HepG2 (cell line): Measurements from ENCODE around the gene TOM1L2. TPM values are rescaled to one million over a fixed set of nuclear protein-coding genes. Genes with fewer than 3 reads are reported as not detected.

Experiments
- AFF4 ChIP-seq: sonication (generic); formaldehyde crosslinking; IDR thresholded peaks from 2 replicates; pipeline ENCODE4 v1.4.0; 2020; ENCODE audit warnings: missing genetic modification reagents
- CCAR2 ChIP-seq: fragments of 200-400 bp; formaldehyde crosslinking; optimal IDR thresholded peaks from 2 replicates; pipeline ENCODE3; 2018; ENCODE audit warnings: low read depth, mild to moderate bottlenecking, low read length, moderate library complexity
- GMEB2 ChIP-seq: IDR thresholded peaks from 2 replicates; pipeline ENCODE4 v1.6.1; 2016; ENCODE audit warnings: missing biosample characterization, missing genetic modification reagents, low read depth
- HNF1A ChIP-seq, 2 experiments: sonication (generic) in 1 of 2; formaldehyde crosslinking in 1 of 2; IDR thresholded peaks; 2 replicates each; pipeline versions ENCODE4 v1.4.0 to v1.6.1; 2016 to 2020; ENCODE audit warnings: borderline replicate concordance in 1 of 2, low read depth in 1 of 2, mild to moderate bottlenecking in 1 of 2, missing genetic modification reagents in 1 of 2
- MED1 ChIP-seq: sonication (generic); formaldehyde crosslinking; IDR thresholded peaks from 2 replicates; pipeline ENCODE4 v1.4.0; 2020; ENCODE audit warnings: missing genetic modification reagents
- NBN ChIP-seq: fragments of 450-650 bp; conservative IDR thresholded peaks from 2 replicates; pipeline ENCODE4 v1.6.1; 2017
- SNAPC5 ChIP-seq: sonication (generic); formaldehyde crosslinking; IDR thresholded peaks from 2 replicates; pipeline ENCODE4 v1.8.1; 2023; ENCODE audit warnings: mild to moderate bottlenecking, missing genetic modification reagents, borderline replicate concordance
- ZBTB20 ChIP-seq: sonication (generic); formaldehyde crosslinking; IDR thresholded peaks from 2 replicates; pipeline ENCODE4 v1.8.1; 2023; ENCODE audit warnings: missing genetic modification reagents, low read depth, mild to moderate bottlenecking, borderline replicate concordance
- ZBTB39 ChIP-seq: sonication (generic); formaldehyde crosslinking; IDR thresholded peaks from 2 replicates; pipeline ENCODE4 v1.5.0; 2020; ENCODE audit warnings: missing genetic modification reagents
- ZNF136 ChIP-seq: sonication (generic); formaldehyde crosslinking; IDR thresholded peaks from 2 replicates; pipeline ENCODE4 v1.8.1; 2022; ENCODE audit warnings: low read depth, mild to moderate bottlenecking, moderate library complexity, missing genetic modification reagents
- ZNF383 ChIP-seq: sonication (generic); formaldehyde crosslinking; IDR thresholded peaks from 2 replicates; pipeline ENCODE4 v1.4.0; 2020; ENCODE audit warnings: missing genetic modification reagents, mild to moderate bottlenecking, borderline replicate concordance
- polyA plus RNA-seq, 8 experiments: library from polyadenylated mRNA; depleted of rRNA in 3 of 8; stranded (reverse) in 7 of 8; unstranded in 1 of 8; fragments of >200 nt; fragmentation: Illumina TruSeq in 4 of 8; extraction: Trizol in 4 of 8; gene quantifications; 2 replicates each; pipeline versions ENCODE4 v1.2.1 to v1.2.3, GENCODE V29; 2011 to 2016; ENCODE audit warnings: low read depth in 4 of 8, missing spikeins in 1 of 8, mixed read lengths in 1 of 8; ENCODE audit not compliant: insufficient read depth in 1 of 8
- total RNA-seq, 5 experiments: library from RNA; depleted of rRNA; stranded (reverse); fragments of >200 nt; fragmentation: Illumina TruSeq; extraction: Trizol; gene quantifications; 2 replicates each; pipeline ENCODE4 v1.2.3, GENCODE V29; 2016; ENCODE audit warnings: low read depth in 1 of 5
- TF ChIP-seq, protein P1 (sequence below): sonication (generic); formaldehyde crosslinking; IDR thresholded peaks from 2 replicates; pipeline ENCODE4 v1.4.0; 2020; ENCODE audit warnings: missing genetic modification reagents

TOM1L2 gene
- total and polyA plus RNA-seq, 2 of the 13 experiments (the other 11 are each of a cell fraction or from before 2014, with no cell fraction given): 4.7 to 7.4 TPM

GRCh38 chr17:17839791-17840707 is 132.2 kb downstream of the TOM1L2 start (continued):
- TF ChIP-seq ZNF383: 0 out of 2 replicates have a peak, but pooled peaks have one; percentile 49
- TF ChIP-seq ZNF136 (CRISPR knock-in tag): no peak
- no peak for TF ChIP-seq SNAPC5
- TF ChIP-seq ZBTB39 (CRISPR knock-in tag): 0 out of 2 replicates have a peak, but pooled peaks have one; percentile 59
- peak; percentile 48; the same call in 1 of the 2 replicates for TF ChIP-seq GMEB2 (CRISPR knock-in tag)
- TF ChIP-seq, protein P1, sequence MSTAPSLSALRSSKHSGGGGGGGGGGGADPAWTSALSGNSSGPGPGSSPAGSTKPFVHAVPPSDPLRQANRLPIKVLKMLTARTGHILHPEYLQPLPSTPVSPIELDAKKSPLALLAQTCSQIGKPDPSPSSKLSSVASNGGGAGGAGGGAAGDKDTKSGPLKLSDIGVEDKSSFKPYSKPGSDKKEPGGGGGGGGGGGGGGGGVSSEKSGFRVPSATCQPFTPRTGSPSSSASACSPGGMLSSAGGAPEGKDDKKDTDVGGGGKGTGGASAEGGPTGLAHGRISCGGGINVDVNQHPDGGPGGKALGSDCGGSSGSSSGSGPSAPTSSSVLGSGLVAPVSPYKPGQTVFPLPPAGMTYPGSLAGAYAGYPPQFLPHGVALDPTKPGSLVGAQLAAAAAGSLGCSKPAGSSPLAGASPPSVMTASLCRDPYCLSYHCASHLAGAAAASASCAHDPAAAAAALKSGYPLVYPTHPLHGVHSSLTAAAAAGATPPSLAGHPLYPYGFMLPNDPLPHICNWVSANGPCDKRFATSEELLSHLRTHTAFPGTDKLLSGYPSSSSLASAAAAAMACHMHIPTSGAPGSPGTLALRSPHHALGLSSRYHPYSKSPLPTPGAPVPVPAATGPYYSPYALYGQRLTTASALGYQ: no peak
- TF ChIP-seq CCAR2: no peak
- TF ChIP-seq HNF1A (IDR thresholded peaks at IDR 0.05; ENCODE audit: low read depth): no peak
- peak; percentile 61 for TF ChIP-seq HNF1A (CRISPR knock-in tag; IDR thresholded peaks at IDR 0.05; ENCODE audit: borderline replicate concordance)
- peak; percentile 81 for TF ChIP-seq AFF4 (CRISPR knock-in tag)
- TF ChIP-seq NBN: no peak
- TF ChIP-seq MED1 (CRISPR knock-in tag): peak; percentile 72
- TF ChIP-seq ZBTB20 (CRISPR knock-in tag): no peak; the same call in 1 of the 2 replicates
